NCI-H748 (cell line): ENCODE data around the gene STRIP2.
"Not testable (repeated sequence)": the region's sequence is repeated elsewhere in the genome, so short reads cannot be mapped to it uniquely, and the experiment has no call there.

Source experiments
- DNase-seq: peaks from one replicate; lab custom pipeline; 2025; ENCODE audit not compliant: unreplicated experiment; lab: John Stamatoyannopoulos, UW

The STRIP2 gene

GRCh38 chr7:129525225-129525862 lies 91.1 kb downstream of the STRIP2 start:
- DNase-seq, result no peak

- no peak for DNase-seq
Measured at GRCh38 chr7:129529643-129530042, 95.4 kb downstream of the STRIP2 start.

- DNase-seq, result no peak
Measured at GRCh38 chr7:129530795-129531391, 96.7 kb downstream of the STRIP2 start.

GRCh38 chr7:129531721-129532120 lies 97.5 kb downstream of the STRIP2 start:
- DNase-seq, result no peak

GRCh38 chr7:129532375-129532774 lies 98.1 kb downstream of the STRIP2 start:
- DNase-seq, result no peak

GRCh38 chr7:129534558-129535274 lies 100.5 kb downstream of the STRIP2 start:
- DNase-seq, result not testable (repeated sequence)

- DNase-seq, result no peak
Measured at GRCh38 chr7:129535896-129536295, 101.7 kb downstream of the STRIP2 start.

- DNase-seq, result no peak
Measured at GRCh38 chr7:129536323-129536722, 102.1 kb downstream of the STRIP2 start.
